Raji (cell line): Measurements from ENCODE around the gene TMEM134.

Source experiments
- POLR2A ChIP-seq: IDR thresholded peaks from 2 replicates; pipeline ENCODE4 v1.6.1; 2011; ENCODE audit warnings: low read depth, low read length, control low read depth; ENCODE audit not compliant: insufficient read depth

The TMEM134 gene

GRCh38 chr11:67492801-67493547, 23.9 kb upstream of the TMEM134 start:
- TF ChIP-seq POLR2A, result no peak

- no peak for TF ChIP-seq POLR2A
Measured at GRCh38 chr11:67492069-67492727, 23.1 kb upstream of the TMEM134 start.

GRCh38 chr11:67491276-67492068, 22.4 kb upstream of the TMEM134 start:
- no peak for TF ChIP-seq POLR2A

GRCh38 chr11:67490727-67491065, 21.6 kb upstream of the TMEM134 start:
- TF ChIP-seq POLR2A, result no peak

GRCh38 chr11:67489885-67490726, 21.1 kb upstream of the TMEM134 start:
- no peak for TF ChIP-seq POLR2A

GRCh38 chr11:67489203-67489884, 20.3 kb upstream of the TMEM134 start:
- TF ChIP-seq POLR2A, result no peak

- TF ChIP-seq POLR2A, result no peak; the same call in 1 of the 2 replicates
Measured at GRCh38 chr11:67486481-67487195, 17.6 kb upstream of the TMEM134 start.

- peak; percentile 99 for TF ChIP-seq POLR2A
Measured at GRCh38 chr11:67485873-67486361, 16.9 kb upstream of the TMEM134 start.

GRCh38 chr11:67484847-67485311, 15.8 kb upstream of the TMEM134 start:
- TF ChIP-seq POLR2A, result peak; percentile 89

GRCh38 chr11:67483831-67484665, 15.0 kb upstream of the TMEM134 start:
- TF ChIP-seq POLR2A, result peak; percentile 53

GRCh38 chr11:67482827-67483798, 14.1 kb upstream of the TMEM134 start, which contains the start of gene AIP:
Gene AIP, plus strand, starts transcription at chr11:67483026. Its CDS starts 133 bp downstream, at chr11:67483159.
- peak; percentile 68 for TF ChIP-seq POLR2A
